ENCODE results near the gene SLC5A5. TPM values are rescaled to one million over a fixed set of nuclear protein-coding genes. Genes with fewer than 3 reads are reported as not detected.
A peak's percentile ranks its signal among the peaks of the same experiment; 100 is the strongest.

SLC5A5 gene
- total RNA-seq, 1 experiment from 2014 or later, result 1.8 TPM

- peaks cover 6 to 26% (median 22%) of the 10 kb centered on the region in 3 experiments; a peak in 6 of 7 replicates for H3K36me3 Mint-ChIP-seq (ENCODE audit: insufficient read depth in 1 of 3, low read depth in 3 of 3)
- no peaks in the 10 kb centered on the region for H3K79me1 ChIP-seq (ENCODE audit: insufficient read depth, low read depth, low read length, poor library complexity, severe bottlenecking)
- no peak overlapping the region for H3K14ac ChIP-seq (ENCODE audit: insufficient read depth, low read length)
- no peak overlapping the region for H2BK20ac ChIP-seq (ENCODE audit: low read depth, low read length, poor library complexity, severe bottlenecking)
- H2AFZ ChIP-seq (ENCODE audit: low read length), result no peak overlapping the region
- no peak overlapping the region for H3K56ac ChIP-seq (ENCODE audit: insufficient read length, low read depth, low read length)
- H3K23ac ChIP-seq (ENCODE audit: insufficient read length, low read depth, low read length), result no peak overlapping the region
- TF ChIP-seq CTCF (conservative IDR thresholded peaks at IDR 0.05), result no peak
- DNase-seq, result peak; percentile 83
- H4K8ac ChIP-seq (replicated peaks; ENCODE audit: insufficient read length, low read depth, low read length), result no peak overlapping the region
- H3K9me3 ChIP-seq (ENCODE audit: control insufficient read depth, low read depth, low read length), result no peaks in the 10 kb centered on the region
- WGBS (ENCODE audit: extremely low coverage, insufficient read length, low lambda C conversion rate), result no CpG with 5 or more reads among the region's 57 CpGs
- H3K27ac Mint-ChIP-seq, result no peak overlapping the region
- H3K9me3 Mint-ChIP-seq, result no peaks in the 10 kb centered on the region; a peak in 1 of 5 replicates
- no peak overlapping the region for H4K5ac ChIP-seq (ENCODE audit: insufficient read length, low read depth, low read length)
- H3K27me3 Mint-ChIP-seq (ENCODE audit: low read depth), result peaks cover under 1% of the 10 kb centered on the region
- no peaks in the 10 kb centered on the region for H3K27me3 ChIP-seq (ENCODE audit: insufficient read depth, low read length)
- no peak overlapping the region for H2BK12ac ChIP-seq (ENCODE audit: insufficient read length, low read depth, low read length)
- no peak overlapping the region for H2BK15ac ChIP-seq (ENCODE audit: low read depth, low read length)
- H3K4me2 ChIP-seq (ENCODE audit: insufficient read depth, insufficient read length, low read length), result no peak overlapping the region
- peaks cover 6 to 21% of the 10 kb centered on the region in 2 experiments for H3K4me1 Mint-ChIP-seq
- peaks cover 12% of the 10 kb centered on the region for H3K23me2 ChIP-seq (ENCODE audit: insufficient read length, low read depth, low read length, poor library complexity, severe bottlenecking)
- H2BK120ac ChIP-seq (ENCODE audit: low read depth, low read length, poor library complexity, severe bottlenecking), result no peak overlapping the region
- H3K27ac ChIP-seq (ENCODE audit: insufficient read length, low read depth, low read length), result no peak overlapping the region
- H2BK5ac ChIP-seq (ENCODE audit: insufficient read length, low read length), result no peak overlapping the region
- peak overlapping the region in 1 of 2 experiments; percentile 68; a peak in 1 of 5 replicates for H3K4me3 Mint-ChIP-seq
- no peaks in the 10 kb centered on the region for H3K79me2 ChIP-seq (ENCODE audit: insufficient read depth, low read length)
- no peak overlapping the region for H3K4ac ChIP-seq (ENCODE audit: low read depth, low read length)
- H4K91ac ChIP-seq (ENCODE audit: insufficient read length, low read depth, low read length), result no peak overlapping the region
- H2AK5ac ChIP-seq (ENCODE audit: insufficient read length, low read length), result no peak overlapping the region
- no peak overlapping the region for H3K18ac ChIP-seq (ENCODE audit: insufficient read length, low read depth, low read length)
- H4K20me1 ChIP-seq (ENCODE audit: control insufficient read depth, insufficient read depth, insufficient read length), result no peaks in the 10 kb centered on the region
- H3K9ac ChIP-seq (ENCODE audit: extremely low read depth, insufficient read length, low read length), result no peak overlapping the region
- no peak overlapping the region for H3T11ph ChIP-seq (ENCODE audit: low read length)
- no peaks in the 10 kb centered on the region for H3K4me1 ChIP-seq (ENCODE audit: insufficient read depth, low read length)
These were observed 71.8 kb downstream of the SLC5A5 start for GRCh38 chr19:17943274-17944221.

All from H9 (cell line).